ENCODE results near the gene CTPS1.

DNA sequence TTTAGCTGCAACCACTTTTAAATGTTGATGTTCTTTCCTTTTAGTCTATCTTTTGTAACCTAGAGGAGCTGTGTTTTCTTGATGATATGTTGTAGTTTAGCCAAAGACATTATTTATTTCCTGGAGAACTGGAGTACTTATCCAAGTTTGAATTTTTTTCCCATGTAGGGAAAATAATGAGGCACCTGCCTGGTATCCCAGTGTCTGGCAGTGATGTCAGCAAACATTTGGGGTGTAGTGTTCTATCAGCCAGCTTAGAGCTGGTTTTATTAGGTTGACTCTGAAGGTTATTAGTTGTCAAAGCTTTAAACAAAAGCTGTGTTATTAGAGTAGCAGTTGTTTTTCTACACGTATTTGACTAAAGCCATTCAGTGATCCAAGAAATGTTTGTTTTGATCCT is 3.2 kb downstream of the CTPS1 start:
- TF ChIP-seq, protein P1, sequence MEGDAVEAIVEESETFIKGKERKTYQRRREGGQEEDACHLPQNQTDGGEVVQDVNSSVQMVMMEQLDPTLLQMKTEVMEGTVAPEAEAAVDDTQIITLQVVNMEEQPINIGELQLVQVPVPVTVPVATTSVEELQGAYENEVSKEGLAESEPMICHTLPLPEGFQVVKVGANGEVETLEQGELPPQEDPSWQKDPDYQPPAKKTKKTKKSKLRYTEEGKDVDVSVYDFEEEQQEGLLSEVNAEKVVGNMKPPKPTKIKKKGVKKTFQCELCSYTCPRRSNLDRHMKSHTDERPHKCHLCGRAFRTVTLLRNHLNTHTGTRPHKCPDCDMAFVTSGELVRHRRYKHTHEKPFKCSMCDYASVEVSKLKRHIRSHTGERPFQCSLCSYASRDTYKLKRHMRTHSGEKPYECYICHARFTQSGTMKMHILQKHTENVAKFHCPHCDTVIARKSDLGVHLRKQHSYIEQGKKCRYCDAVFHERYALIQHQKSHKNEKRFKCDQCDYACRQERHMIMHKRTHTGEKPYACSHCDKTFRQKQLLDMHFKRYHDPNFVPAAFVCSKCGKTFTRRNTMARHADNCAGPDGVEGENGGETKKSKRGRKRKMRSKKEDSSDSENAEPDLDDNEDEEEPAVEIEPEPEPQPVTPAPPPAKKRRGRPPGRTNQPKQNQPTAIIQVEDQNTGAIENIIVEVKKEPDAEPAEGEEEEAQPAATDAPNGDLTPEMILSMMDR (IDR thresholded peaks at IDR 0.05) = no peak
- TF ChIP-seq SIN3A (IDR thresholded peaks at IDR 0.05; ENCODE audit: borderline replicate concordance, insufficient read depth, low read depth, low read length) = no peak
- TF ChIP-seq POLR2AphosphoS5 (IDR thresholded peaks at IDR 0.05; ENCODE audit: low read depth, low read length) = no peak
- TF ChIP-seq, protein P2, sequence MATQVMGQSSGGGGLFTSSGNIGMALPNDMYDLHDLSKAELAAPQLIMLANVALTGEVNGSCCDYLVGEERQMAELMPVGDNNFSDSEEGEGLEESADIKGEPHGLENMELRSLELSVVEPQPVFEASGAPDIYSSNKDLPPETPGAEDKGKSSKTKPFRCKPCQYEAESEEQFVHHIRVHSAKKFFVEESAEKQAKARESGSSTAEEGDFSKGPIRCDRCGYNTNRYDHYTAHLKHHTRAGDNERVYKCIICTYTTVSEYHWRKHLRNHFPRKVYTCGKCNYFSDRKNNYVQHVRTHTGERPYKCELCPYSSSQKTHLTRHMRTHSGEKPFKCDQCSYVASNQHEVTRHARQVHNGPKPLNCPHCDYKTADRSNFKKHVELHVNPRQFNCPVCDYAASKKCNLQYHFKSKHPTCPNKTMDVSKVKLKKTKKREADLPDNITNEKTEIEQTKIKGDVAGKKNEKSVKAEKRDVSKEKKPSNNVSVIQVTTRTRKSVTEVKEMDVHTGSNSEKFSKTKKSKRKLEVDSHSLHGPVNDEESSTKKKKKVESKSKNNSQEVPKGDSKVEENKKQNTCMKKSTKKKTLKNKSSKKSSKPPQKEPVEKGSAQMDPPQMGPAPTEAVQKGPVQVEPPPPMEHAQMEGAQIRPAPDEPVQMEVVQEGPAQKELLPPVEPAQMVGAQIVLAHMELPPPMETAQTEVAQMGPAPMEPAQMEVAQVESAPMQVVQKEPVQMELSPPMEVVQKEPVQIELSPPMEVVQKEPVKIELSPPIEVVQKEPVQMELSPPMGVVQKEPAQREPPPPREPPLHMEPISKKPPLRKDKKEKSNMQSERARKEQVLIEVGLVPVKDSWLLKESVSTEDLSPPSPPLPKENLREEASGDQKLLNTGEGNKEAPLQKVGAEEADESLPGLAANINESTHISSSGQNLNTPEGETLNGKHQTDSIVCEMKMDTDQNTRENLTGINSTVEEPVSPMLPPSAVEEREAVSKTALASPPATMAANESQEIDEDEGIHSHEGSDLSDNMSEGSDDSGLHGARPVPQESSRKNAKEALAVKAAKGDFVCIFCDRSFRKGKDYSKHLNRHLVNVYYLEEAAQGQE (IDR thresholded peaks at IDR 0.05; ENCODE audit: insufficient read depth in 1 of 2, low read depth in 2 of 2, low read length in 1 of 2) = no peak

Measured in Panc1 (cell line).